ENCODE measurements around the gene CEP76. TPM values are rescaled to one million over a fixed set of nuclear protein-coding genes. Genes with fewer than 3 reads are reported as not detected.

CEP76 gene
- polyA plus RNA-seq, 1 of the 3 experiments (the other 2 are of a cell fraction): 6.4 TPM

DNA sequence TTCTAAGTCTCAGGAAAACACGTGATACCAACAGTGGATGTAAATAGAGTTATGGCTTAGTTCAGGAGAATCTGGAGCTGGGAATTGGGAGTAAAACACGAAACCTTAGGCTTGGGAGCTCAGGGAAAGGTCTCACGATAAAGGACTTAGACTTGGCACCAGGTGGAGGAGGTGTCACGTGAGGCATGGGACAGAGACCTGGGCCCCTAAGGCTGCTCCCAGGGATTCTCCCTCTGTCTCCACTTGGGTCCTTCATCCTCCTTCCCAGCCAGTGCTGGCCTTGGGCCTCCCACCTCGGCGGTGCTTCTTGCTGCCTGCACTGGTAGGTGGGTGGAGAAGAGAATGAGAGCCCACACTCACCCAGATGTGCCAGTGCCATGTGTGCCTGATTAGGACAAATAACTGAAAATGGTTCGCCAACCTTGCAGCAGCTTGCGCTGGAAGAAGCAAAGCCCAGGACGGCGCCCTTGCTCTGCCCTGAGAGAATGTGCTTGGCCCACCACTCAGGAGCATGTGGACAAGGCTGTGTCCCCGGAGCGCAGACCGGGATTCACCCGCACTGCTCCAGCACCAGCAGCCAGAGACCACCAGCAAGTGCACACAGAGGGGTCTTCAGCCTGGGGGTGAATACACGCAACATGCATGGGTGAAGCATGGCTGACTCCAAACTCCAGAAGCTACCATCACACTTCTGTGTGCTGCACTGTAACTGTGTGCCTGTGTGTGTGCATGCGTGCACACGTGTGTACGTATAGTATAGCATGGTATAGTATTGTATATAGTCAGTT lies 48.4 kb upstream of the CEP76 start:
- Histone ChIP-seq H3F3A (replicated peaks; ENCODE audit: insufficient read depth) (peaks cover 3% of the 10 kb centered on the region), H3K27ac (ENCODE audit: low read depth in 2 of 2, low read length in 1 of 2) (no peak overlapping the region), H3K4me1 (ENCODE audit: control insufficient read depth in 1 of 2, insufficient read depth in 2 of 2, low read depth in 1 of 2, low read length in 1 of 2) (peaks cover 0 to 7% of the 10 kb centered on the region in 2 experiments; a peak in 2 of 4 replicates), H3K27me3 (ENCODE audit: insufficient read depth) (no peaks in the 10 kb centered on the region), H3K4me2 (no peak overlapping the region), H3K36me3 (replicated peaks in 1 of 2; ENCODE audit: control insufficient read depth in 1 of 2, insufficient read depth in 2 of 2, low read length in 1 of 2) (no peaks in the 10 kb centered on the region), H3K9ac (no peak overlapping the region), H4K20me1 (ENCODE audit: insufficient read depth) (no peaks in the 10 kb centered on the region), H2AFZ (ENCODE audit: low read depth) (no peak overlapping the region), H3K4me3 (ENCODE audit: low read depth in 2 of 2, low read length in 1 of 2) (no peak overlapping the region), H3K9me3 (no peaks in the 10 kb centered on the region), H3K79me2 (ENCODE audit: insufficient read depth) (no peaks in the 10 kb centered on the region), H3K9me2 (no peaks in the 10 kb centered on the region)
- POLR2A ChIA-PET: interaction anchor here (0.6 kb wide), 1 partner anchor 133 kb away, joined by 3 read pairs; no protein-coding TSS in a partner anchor
- TF ChIP-seq TCF12 (IDR thresholded peaks at IDR 0.05) (no peak), SMC3 (IDR thresholded peaks at IDR 0.05; ENCODE audit: low read depth, low read length) (no peak), RXRA (IDR thresholded peaks at IDR 0.05; ENCODE audit: borderline replicate concordance, low read depth) (no peak), MXI1 (IDR thresholded peaks at IDR 0.05; ENCODE audit: low read depth, low read length) (no peak), GATA2 (CRISPR knock-in tag; IDR thresholded peaks at IDR 0.05) (no peak), TAF1 (IDR thresholded peaks at IDR 0.05; ENCODE audit: borderline replicate concordance, low read depth, low read length) (no peak)
- TF ChIP-seq, protein P1, sequence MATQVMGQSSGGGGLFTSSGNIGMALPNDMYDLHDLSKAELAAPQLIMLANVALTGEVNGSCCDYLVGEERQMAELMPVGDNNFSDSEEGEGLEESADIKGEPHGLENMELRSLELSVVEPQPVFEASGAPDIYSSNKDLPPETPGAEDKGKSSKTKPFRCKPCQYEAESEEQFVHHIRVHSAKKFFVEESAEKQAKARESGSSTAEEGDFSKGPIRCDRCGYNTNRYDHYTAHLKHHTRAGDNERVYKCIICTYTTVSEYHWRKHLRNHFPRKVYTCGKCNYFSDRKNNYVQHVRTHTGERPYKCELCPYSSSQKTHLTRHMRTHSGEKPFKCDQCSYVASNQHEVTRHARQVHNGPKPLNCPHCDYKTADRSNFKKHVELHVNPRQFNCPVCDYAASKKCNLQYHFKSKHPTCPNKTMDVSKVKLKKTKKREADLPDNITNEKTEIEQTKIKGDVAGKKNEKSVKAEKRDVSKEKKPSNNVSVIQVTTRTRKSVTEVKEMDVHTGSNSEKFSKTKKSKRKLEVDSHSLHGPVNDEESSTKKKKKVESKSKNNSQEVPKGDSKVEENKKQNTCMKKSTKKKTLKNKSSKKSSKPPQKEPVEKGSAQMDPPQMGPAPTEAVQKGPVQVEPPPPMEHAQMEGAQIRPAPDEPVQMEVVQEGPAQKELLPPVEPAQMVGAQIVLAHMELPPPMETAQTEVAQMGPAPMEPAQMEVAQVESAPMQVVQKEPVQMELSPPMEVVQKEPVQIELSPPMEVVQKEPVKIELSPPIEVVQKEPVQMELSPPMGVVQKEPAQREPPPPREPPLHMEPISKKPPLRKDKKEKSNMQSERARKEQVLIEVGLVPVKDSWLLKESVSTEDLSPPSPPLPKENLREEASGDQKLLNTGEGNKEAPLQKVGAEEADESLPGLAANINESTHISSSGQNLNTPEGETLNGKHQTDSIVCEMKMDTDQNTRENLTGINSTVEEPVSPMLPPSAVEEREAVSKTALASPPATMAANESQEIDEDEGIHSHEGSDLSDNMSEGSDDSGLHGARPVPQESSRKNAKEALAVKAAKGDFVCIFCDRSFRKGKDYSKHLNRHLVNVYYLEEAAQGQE (IDR thresholded peaks at IDR 0.05; ENCODE audit: low read depth, low read length): no peak
- no peak for DNase-seq
- CTCF ChIA-PET: interaction anchor here (1.0 to 3.3 kb wide), 3 partner anchors 24 to 183 kb away, joined by 3 to 18 read pairs (median 13); no protein-coding TSS in a partner anchor
- 94% methylated on average over 18 of the region's 18 CpGs for WGBS (ENCODE audit: low lambda C conversion rate)

DNA sequence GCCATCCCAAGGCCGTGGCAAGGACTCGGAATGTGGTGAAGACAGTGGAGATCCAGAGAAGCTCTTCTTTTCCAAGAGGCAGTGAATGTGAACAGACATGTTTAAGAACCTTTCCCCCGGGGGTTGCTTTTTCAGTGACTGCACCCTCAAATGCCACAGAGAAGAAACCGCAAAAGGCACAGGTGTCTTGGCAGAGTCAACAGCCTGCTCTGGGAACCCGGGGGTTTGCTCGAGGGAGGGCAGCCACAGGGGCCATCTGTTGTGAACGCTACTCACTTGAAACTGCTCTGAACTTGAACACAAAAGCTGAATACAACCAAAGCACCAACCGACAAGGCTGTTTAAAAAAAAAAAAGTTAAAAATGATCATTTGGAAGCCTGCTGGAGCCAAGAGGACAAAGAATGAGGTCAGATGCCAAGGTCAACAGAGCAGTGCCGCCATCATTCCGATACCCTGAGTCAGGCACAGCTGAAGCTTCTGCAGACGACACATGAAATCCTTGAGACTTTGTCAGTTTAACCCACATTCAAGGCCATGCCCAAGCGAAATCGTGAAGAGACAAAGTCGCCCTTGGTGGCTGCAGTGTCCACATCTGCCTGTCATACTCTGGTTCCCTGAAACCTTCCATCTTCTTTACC lies 47.7 kb upstream of the CEP76 start:
- H3K4me1 ChIP-seq (ENCODE audit: control insufficient read depth in 1 of 2, insufficient read depth in 2 of 2, low read depth in 1 of 2, low read length in 1 of 2): peaks cover 0 to 7% of the 10 kb centered on the region in 2 experiments; a peak in 2 of 4 replicates
- no peak overlapping the region for H3K9ac ChIP-seq
- 82% methylated on average over 14 of the region's 14 CpGs for WGBS (ENCODE audit: low lambda C conversion rate)
- H3K36me3 ChIP-seq (replicated peaks in 1 of 2; ENCODE audit: control insufficient read depth in 1 of 2, insufficient read depth in 2 of 2, low read length in 1 of 2): no peaks in the 10 kb centered on the region
- no peaks in the 10 kb centered on the region for H3K9me2 ChIP-seq
- H3F3A ChIP-seq (replicated peaks; ENCODE audit: insufficient read depth): peaks cover 3% of the 10 kb centered on the region
- no peaks in the 10 kb centered on the region for H3K79me2 ChIP-seq (ENCODE audit: insufficient read depth)
- H3K9me3 ChIP-seq: no peaks in the 10 kb centered on the region
- no peak for DNase-seq
- CTCF ChIA-PET: interaction anchor here (3.1 to 3.3 kb wide), 2 partner anchors 23 to 184 kb away, joined by 13 to 23 read pairs; no protein-coding TSS in a partner anchor
- no peak overlapping the region for H3K4me2 ChIP-seq
- TF ChIP-seq SMC3 (IDR thresholded peaks at IDR 0.05; ENCODE audit: low read depth, low read length) (no peak), RAD21 (IDR thresholded peaks at IDR 0.05; ENCODE audit: low read length) (no peak), RCOR1 (IDR thresholded peaks at IDR 0.05; ENCODE audit: low read length) (no peak), NFIC (IDR thresholded peaks at IDR 0.05; ENCODE audit: borderline replicate concordance) (no peak), TCF12 (IDR thresholded peaks at IDR 0.05) (peak; percentile 12; the same call in 1 of the 2 replicates), ELF1 (IDR thresholded peaks at IDR 0.05) (no peak), JUND (IDR thresholded peaks at IDR 0.05) (0 out of 2 replicates have a peak, but pooled peaks have one; percentile 18), RFX5 (IDR thresholded peaks at IDR 0.05; ENCODE audit: low read length) (no peak), GABPA (IDR thresholded peaks at IDR 0.05; ENCODE audit: low read depth) (no peak), MEF2A (IDR thresholded peaks at IDR 0.05; ENCODE audit: borderline replicate concordance, low read depth) (no peak)
- TF ChIP-seq, protein P2, sequence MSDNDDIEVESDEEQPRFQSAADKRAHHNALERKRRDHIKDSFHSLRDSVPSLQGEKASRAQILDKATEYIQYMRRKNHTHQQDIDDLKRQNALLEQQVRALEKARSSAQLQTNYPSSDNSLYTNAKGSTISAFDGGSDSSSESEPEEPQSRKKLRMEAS (IDR thresholded peaks at IDR 0.05; ENCODE audit: low read depth): no peak
- TF ChIP-seq, protein P3, sequence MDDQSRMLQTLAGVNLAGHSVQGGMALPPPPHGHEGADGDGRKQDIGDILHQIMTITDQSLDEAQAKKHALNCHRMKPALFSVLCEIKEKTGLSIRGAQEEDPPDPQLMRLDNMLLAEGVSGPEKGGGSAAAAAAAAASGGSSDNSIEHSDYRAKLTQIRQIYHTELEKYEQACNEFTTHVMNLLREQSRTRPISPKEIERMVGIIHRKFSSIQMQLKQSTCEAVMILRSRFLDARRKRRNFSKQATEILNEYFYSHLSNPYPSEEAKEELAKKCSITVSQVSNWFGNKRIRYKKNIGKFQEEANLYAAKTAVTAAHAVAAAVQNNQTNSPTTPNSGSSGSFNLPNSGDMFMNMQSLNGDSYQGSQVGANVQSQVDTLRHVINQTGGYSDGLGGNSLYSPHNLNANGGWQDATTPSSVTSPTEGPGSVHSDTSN (IDR thresholded peaks at IDR 0.05): no peak
- POLR2A ChIA-PET: no interaction called here
- H3K4me3 ChIP-seq (ENCODE audit: low read depth in 2 of 2, low read length in 1 of 2): no peak overlapping the region
- H3K27ac ChIP-seq (ENCODE audit: low read depth in 2 of 2, low read length in 1 of 2): no peak overlapping the region
- H2AFZ ChIP-seq (ENCODE audit: low read depth): no peak overlapping the region; the same call in 1 of the 2 replicates
- no peaks in the 10 kb centered on the region for H4K20me1 ChIP-seq (ENCODE audit: insufficient read depth)
- H3K27me3 ChIP-seq (ENCODE audit: insufficient read depth): no peaks in the 10 kb centered on the region
